GM23248 (cell line): ENCODE measurements around the gene EME2. TPM values are rescaled to one million over a fixed set of nuclear protein-coding genes. Genes with fewer than 3 reads are reported as not detected.

ENCODE experiments used
- DNase-seq: peaks from one replicate; pipeline ENCODE4 v3.0.0-alpha.2; 2015
- H2AFZ ChIP-seq: fragments of 200-600 bp; sonication (generic); 2 replicates; pipeline ENCODE4 v1.6.1; 2016; ENCODE audit warnings: antibody characterized with exemption
- H3F3A ChIP-seq: fragments of 200-600 bp; sonication (generic); 2 replicates; pipeline ENCODE4 v1.6.1; 2016; ENCODE audit warnings: mild to moderate bottlenecking, antibody characterized with exemption, mixed run types; ENCODE audit not compliant: insufficient read depth
- H3K27ac ChIP-seq: fragments of 200-600 bp; sonication (generic); 2 replicates; pipeline ENCODE4 v1.5.1; 2016; ENCODE audit warnings: mild to moderate bottlenecking
- H3K27me3 ChIP-seq: fragments of 200-600 bp; sonication (generic); replicated peaks from 2 replicates; pipeline ENCODE4 v1.6.1; 2016; ENCODE audit warnings: mild to moderate bottlenecking; ENCODE audit not compliant: insufficient read depth
- H3K36me3 ChIP-seq: fragments of 200-600 bp; sonication (generic); 2 replicates; pipeline ENCODE4 v1.6.1; 2016; ENCODE audit warnings: low read depth, mild to moderate bottlenecking
- H3K4me1 ChIP-seq: fragments of 200-600 bp; sonication (generic); 2 replicates; pipeline ENCODE4 v1.6.1; 2016; ENCODE audit warnings: mild to moderate bottlenecking; ENCODE audit not compliant: insufficient read depth
- H3K4me2 ChIP-seq: fragments of 200-600 bp; sonication (generic); one replicate; pipeline ENCODE4 v1.6.1; 2016; ENCODE audit warnings: mild to moderate bottlenecking; ENCODE audit not compliant: unreplicated experiment
- H3K4me3 ChIP-seq: fragments of 200-600 bp; sonication (generic); 2 replicates; pipeline ENCODE4 v1.5.1; 2016; ENCODE audit warnings: mild to moderate bottlenecking
- H3K79me2 ChIP-seq: fragments of 200-600 bp; sonication (generic); 2 replicates; pipeline ENCODE4 v1.6.1; 2016; ENCODE audit warnings: mild to moderate bottlenecking; ENCODE audit not compliant: insufficient read depth
- H3K9ac ChIP-seq: fragments of 200-600 bp; sonication (generic); 2 replicates; pipeline ENCODE4 v1.6.1; 2016; ENCODE audit warnings: mild to moderate bottlenecking
- H3K9me2 ChIP-seq: fragments of 200-600 bp; sonication (generic); 2 replicates; pipeline ENCODE4 v1.6.1; 2016; ENCODE audit warnings: mixed run types, mild to moderate bottlenecking, moderate library complexity; ENCODE audit not compliant: insufficient read depth
- H3K9me3 ChIP-seq: fragments of 200-600 bp; sonication (generic); one replicate; pipeline ENCODE4 v1.6.1; 2017; ENCODE audit warnings: low read depth
- H4K20me1 ChIP-seq: fragments of 200-600 bp; sonication (generic); 2 replicates; pipeline ENCODE4 v1.6.0; 2016; ENCODE audit not compliant: insufficient read depth
- EZH2 ChIP-seq: fragments of 200-600 bp; sonication (generic); IDR thresholded peaks from 2 replicates; pipeline ENCODE4 v1.6.1; 2018; ENCODE audit warnings: antibody characterized with exemption, mild to moderate bottlenecking; ENCODE audit not compliant: insufficient read depth, poor library complexity, severe bottlenecking
- EZH2phosphoT487 ChIP-seq: fragments of 200-600 bp; sonication (generic); IDR thresholded peaks from 2 replicates; pipeline ENCODE4 v1.6.1; 2018; ENCODE audit warnings: antibody characterized with exemption, moderate library complexity, mild to moderate bottlenecking, low read depth; ENCODE audit not compliant: insufficient read depth
- WGBS, 2 experiments: methylation state at CpG; one replicate each; pipeline ENCODE4 v1.1.6; 2015 to 2017; ENCODE audit warnings: low lambda C conversion rate in 2 of 2, low coverage in 1 of 2; ENCODE audit errors: missing lambda C conversion rate in 2 of 2; 5-methylcytosine and 5-hydroxymethylcytosine counted together
- in situ Hi-C: fragments of 300-500 bp; cut with MboI; formaldehyde crosslinking; loops from 2 replicates; pipeline ENCODE4 v1.15.0; 2020
- polyA plus RNA-seq: library from polyadenylated mRNA; unstranded; fragments of >200 nt; fragmentation: Nextera tagmentation; extraction: Ambion mirVana; gene quantifications from 2 replicates; pipeline ENCODE4 v1.2.1, GENCODE V29; 2016
- total RNA-seq: library from RNA; depleted of rRNA; stranded (reverse); fragments of >200 nt; shearing (Covaris generic); gene quantifications from 2 replicates; pipeline ENCODE4 v1.2.3, GENCODE V29; 2014

Gene EME2
- total and polyA plus RNA-seq, 2 experiments from 2014 or later: 3.1 to 9.3 TPM

DNA sequence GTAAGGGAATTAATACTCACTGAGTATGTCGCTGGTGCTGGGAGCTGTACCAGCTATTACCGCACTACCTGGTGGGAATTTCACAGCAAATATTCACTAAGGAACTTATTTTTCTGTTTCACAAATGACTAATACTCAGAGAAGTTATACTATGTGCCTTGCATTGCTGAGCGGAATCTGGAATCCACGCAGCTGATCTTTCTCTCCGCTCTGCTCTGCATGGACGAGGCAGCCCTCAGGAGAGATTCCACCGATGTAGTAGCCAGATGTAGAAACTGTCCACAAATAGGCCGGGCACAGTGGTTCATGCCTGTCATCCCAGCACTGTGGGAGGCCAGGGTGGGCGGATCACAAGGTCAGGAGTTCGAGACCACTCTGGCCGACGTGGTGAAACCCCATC is 18.4 kb upstream of the EME2 start:
- Histone ChIP-seq H3K27ac (no peak overlapping the region), H3K36me3 (peaks cover 10% of the 10 kb centered on the region; the same call in 1 of the 2 replicates), H3K4me1 (no peaks in the 10 kb centered on the region), H3F3A (no peaks in the 10 kb centered on the region), H3K4me3 (no peak overlapping the region), H3K79me2 (peaks cover 7% of the 10 kb centered on the region; the same call in 1 of the 2 replicates), H4K20me1 (no peaks in the 10 kb centered on the region), H3K9me2 (no peaks in the 10 kb centered on the region), H3K27me3 (no peaks in the 10 kb centered on the region), H2AFZ (no peak overlapping the region), H3K9ac (no peak overlapping the region), H3K4me2 (no peak overlapping the region), H3K9me3 (no peaks in the 10 kb centered on the region)
- DNase-seq: no peak
- TF ChIP-seq EZH2: no peak
- TF ChIP-seq EZH2phosphoT487: no peak
- 95 to 97% methylated on average over 12 of the region's 12 CpGs for WGBS, 2 experiments
- in situ Hi-C loops: no loop called here

DNA sequence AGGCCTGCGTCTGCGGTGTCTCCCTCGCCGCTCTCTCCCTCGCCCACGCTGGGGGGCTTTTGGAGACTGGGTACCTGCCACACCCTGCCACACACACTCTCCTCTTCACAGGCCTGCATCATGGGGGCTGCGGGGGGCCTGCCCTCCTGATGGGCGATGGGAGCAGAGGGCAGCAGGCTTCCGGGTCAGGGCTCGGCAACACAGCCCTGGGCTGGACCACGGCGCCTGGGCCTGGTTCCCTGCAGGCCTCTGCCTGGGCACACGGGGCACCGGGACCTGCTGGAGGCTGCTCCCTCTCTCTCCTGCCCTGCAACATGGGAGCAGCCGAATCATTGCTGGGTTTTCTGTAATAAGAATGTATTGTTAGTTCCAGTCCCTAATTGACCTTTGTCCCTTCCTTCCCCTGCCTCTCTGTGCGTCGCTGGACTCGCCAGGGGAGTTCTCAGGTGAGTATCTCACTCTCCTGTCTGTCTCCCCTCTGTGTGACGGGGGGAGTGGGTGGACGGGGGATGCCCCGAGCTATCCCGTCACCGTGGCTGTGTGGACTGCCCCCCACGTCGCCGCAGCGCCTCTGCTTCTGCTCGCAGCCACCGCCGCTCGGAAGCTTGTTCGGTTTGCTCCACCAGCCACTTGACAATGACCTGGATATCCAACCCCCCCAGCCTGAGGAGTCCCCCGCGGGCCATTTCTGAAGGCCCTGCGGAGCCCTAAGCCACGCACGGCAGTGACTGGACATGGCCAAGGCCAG is 14.7 kb upstream of the EME2 start:
- H3K9me2 ChIP-seq: no peaks in the 10 kb centered on the region
- H3K4me1 ChIP-seq: no peaks in the 10 kb centered on the region
- no peaks in the 10 kb centered on the region for H3K27me3 ChIP-seq
- no peak for TF ChIP-seq EZH2phosphoT487
- peaks cover 4% of the 10 kb centered on the region; the same call in 1 of the 2 replicates for H3K36me3 ChIP-seq
- H2AFZ ChIP-seq: no peak overlapping the region
- no peaks in the 10 kb centered on the region for H3K9me3 ChIP-seq
- 92 to 93% methylated on average over 37 of the region's 37 CpGs for WGBS, 2 experiments
- H3K9ac ChIP-seq: no peak overlapping the region
- DNase-seq: no peak
- H3F3A ChIP-seq: no peaks in the 10 kb centered on the region
- H3K27ac ChIP-seq: no peak overlapping the region
- H3K4me2 ChIP-seq: no peak overlapping the region
- no peaks in the 10 kb centered on the region for H4K20me1 ChIP-seq
- H3K4me3 ChIP-seq: no peak overlapping the region
- in situ Hi-C loops: no loop called here
- H3K79me2 ChIP-seq: peaks cover 7% of the 10 kb centered on the region; the same call in 1 of the 2 replicates

- H3K27ac ChIP-seq: no peak overlapping the region
- H3F3A ChIP-seq: no peaks in the 10 kb centered on the region
- WGBS, 2 experiments: 95 to 97% methylated on average over 17 to 18 of the region's 18 CpGs
- TF ChIP-seq EZH2: no peak
- no peak for TF ChIP-seq EZH2phosphoT487
- H4K20me1 ChIP-seq: no peaks in the 10 kb centered on the region
- no peak overlapping the region for H3K4me2 ChIP-seq
- H3K9me2 ChIP-seq: no peaks in the 10 kb centered on the region
- H3K79me2 ChIP-seq: peaks cover 7% of the 10 kb centered on the region; the same call in 1 of the 2 replicates
- H3K4me3 ChIP-seq: no peak overlapping the region
- H3K4me1 ChIP-seq: no peaks in the 10 kb centered on the region
- no peak overlapping the region for H3K9ac ChIP-seq
- DNase-seq: no peak
- no peaks in the 10 kb centered on the region for H3K36me3 ChIP-seq
- no peaks in the 10 kb centered on the region for H3K9me3 ChIP-seq
- in situ Hi-C loops: no loop called here
- no peak overlapping the region for H2AFZ ChIP-seq
- H3K27me3 ChIP-seq: no peaks in the 10 kb centered on the region
Measured at GRCh38 chr16:1758923-1759322, 13.7 kb upstream of the EME2 start.

DNA sequence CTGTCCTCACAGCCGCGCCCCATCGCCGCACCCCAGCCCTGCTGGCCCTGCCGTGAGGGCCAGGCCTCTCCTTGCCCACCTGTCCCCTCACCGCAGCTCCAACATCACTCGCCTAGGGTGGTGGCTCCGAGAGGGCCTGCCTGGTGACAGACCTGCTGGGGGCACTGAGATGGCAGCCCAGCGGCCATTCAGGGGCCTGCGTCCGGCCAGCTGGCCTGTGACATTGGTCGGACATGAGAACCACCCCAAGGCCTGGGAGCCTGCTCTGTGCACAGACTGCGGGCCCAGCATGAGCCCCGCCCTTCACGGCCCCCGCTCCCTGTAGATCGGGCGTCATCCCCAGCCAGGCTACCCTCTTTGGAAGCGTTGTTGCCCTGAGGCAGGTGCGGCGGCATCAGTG is 13.1 kb upstream of the EME2 start:
- no peaks in the 10 kb centered on the region for H3K4me1 ChIP-seq
- in situ Hi-C loops: no loop called here
- DNase-seq: no peak
- no peaks in the 10 kb centered on the region for H3K27me3 ChIP-seq
- no peak overlapping the region for H3K27ac ChIP-seq
- H3K4me2 ChIP-seq: no peak overlapping the region
- no peak overlapping the region for H2AFZ ChIP-seq
- H3F3A ChIP-seq: no peaks in the 10 kb centered on the region
- H4K20me1 ChIP-seq: no peaks in the 10 kb centered on the region
- no peaks in the 10 kb centered on the region for H3K9me3 ChIP-seq
- TF ChIP-seq EZH2 (no peak), EZH2phosphoT487 (no peak)
- no peaks in the 10 kb centered on the region for H3K36me3 ChIP-seq
- no peaks in the 10 kb centered on the region for H3K9me2 ChIP-seq
- H3K79me2 ChIP-seq: peaks cover 7% of the 10 kb centered on the region; the same call in 1 of the 2 replicates
- H3K9ac ChIP-seq: no peak overlapping the region
- no peak overlapping the region for H3K4me3 ChIP-seq
- 90 to 93% methylated on average over 16 to 20 of the region's 21 CpGs for WGBS, 2 experiments
